HepG2 (cell line): ENCODE measurements around the gene GPR162. TPM values are rescaled to one million over a fixed set of nuclear protein-coding genes. Genes with fewer than 3 reads are reported as not detected.
A peak's percentile ranks its signal among the peaks of the same experiment; 100 is the strongest.

Experiments used
- ATF1 ChIP-seq: IDR thresholded peaks from 2 replicates; pipeline ENCODE4 v1.6.1; 2016; ENCODE audit warnings: mild to moderate bottlenecking, control low read depth
- BORCS8-MEF2B ChIP-seq: sonication (generic); formaldehyde crosslinking; IDR thresholded peaks from 2 replicates; pipeline ENCODE4 v1.8.0; 2022; ENCODE audit warnings: mild to moderate bottlenecking, missing genetic modification reagents
- FOXK1 ChIP-seq: sonication (generic); formaldehyde crosslinking; IDR thresholded peaks from 2 replicates; pipeline ENCODE4 v1.4.0; 2020; ENCODE audit warnings: low read depth, missing genetic modification reagents, borderline replicate concordance
- HNRNPUL1 ChIP-seq: fragments of 200-400 bp; formaldehyde crosslinking; IDR thresholded peaks from 2 replicates; pipeline ENCODE4 v1.6.1; 2017; ENCODE audit warnings: low read depth, mild to moderate bottlenecking, low read length, moderate library complexity
- MIXL1 ChIP-seq: IDR thresholded peaks from 2 replicates; pipeline ENCODE4 v1.6.1; 2016
- NCOA2 ChIP-seq: sonication (generic); formaldehyde crosslinking; IDR thresholded peaks from 2 replicates; pipeline ENCODE4 v1.8.0; 2022; ENCODE audit warnings: inconsistent platforms
- NFIC ChIP-seq: IDR thresholded peaks from 2 replicates; pipeline ENCODE4 v1.6.1; 2012; ENCODE audit warnings: mild to moderate bottlenecking, low read length, inconsistent platforms
- NR2C2 ChIP-seq: sonication (generic); formaldehyde crosslinking; IDR thresholded peaks from 2 replicates; pipeline ENCODE4 v1.4.0; 2020; ENCODE audit warnings: missing genetic modification reagents, mild to moderate bottlenecking, moderate library complexity, borderline replicate concordance
- PAX8 ChIP-seq: sonication (generic); formaldehyde crosslinking; IDR thresholded peaks from 2 replicates; pipeline ENCODE4 v1.8.0; 2022; ENCODE audit warnings: mild to moderate bottlenecking, missing genetic modification reagents, borderline replicate concordance
- RCOR2 ChIP-seq: IDR thresholded peaks from 2 replicates; pipeline ENCODE4 v1.6.1; 2016; ENCODE audit warnings: missing biosample characterization, missing genetic modification reagents
- RORA ChIP-seq: sonication (generic); formaldehyde crosslinking; IDR thresholded peaks from 2 replicates; pipeline ENCODE4 v1.5.0; 2020; ENCODE audit warnings: mild to moderate bottlenecking, missing genetic modification reagents, moderate library complexity
- SMARCE1 ChIP-seq: fragments of 450-650 bp; IDR thresholded peaks from 2 replicates; pipeline ENCODE4 v1.6.1; 2017; ENCODE audit warnings: borderline replicate concordance
- SNRNP70 ChIP-seq: fragments of 200-400 bp; formaldehyde crosslinking; IDR thresholded peaks from 2 replicates; pipeline ENCODE4 v1.6.1; 2017; ENCODE audit warnings: mild to moderate bottlenecking, low read depth, low read length, moderate library complexity
- SP1 ChIP-seq, 2 experiments: fragments of 450-650 bp in 1 of 2; sonication (generic) in 1 of 2; formaldehyde crosslinking in 1 of 2; IDR thresholded peaks; 2 replicates each; pipeline versions ENCODE4 v1.4.0 to v1.6.1; 2016 to 2020; ENCODE audit warnings: missing genetic modification reagents in 1 of 2
- SRY ChIP-seq: sonication (generic); formaldehyde crosslinking; IDR thresholded peaks from 2 replicates; pipeline ENCODE4 v1.8.0; 2022; ENCODE audit warnings: mild to moderate bottlenecking, missing genetic modification reagents
- WIZ ChIP-seq: sonication (generic); formaldehyde crosslinking; IDR thresholded peaks from 2 replicates; pipeline ENCODE4 v1.5.1; 2020; ENCODE audit warnings: mild to moderate bottlenecking, missing genetic modification reagents
- ZEB1 ChIP-seq: IDR thresholded peaks from 2 replicates; pipeline ENCODE4 v1.6.1; 2012; ENCODE audit warnings: mild to moderate bottlenecking, low read depth, inconsistent platforms; ENCODE audit not compliant: insufficient replicate concordance
- ZNF3 ChIP-seq: IDR thresholded peaks from 2 replicates; pipeline ENCODE4 v1.7.0; 2017; ENCODE audit warnings: inconsistent platforms
- ZNF460 ChIP-seq: sonication (generic); formaldehyde crosslinking; IDR thresholded peaks from 2 replicates; pipeline ENCODE4 v1.5.1; 2020; ENCODE audit warnings: missing genetic modification reagents, mild to moderate bottlenecking, borderline replicate concordance
- ZNF589 ChIP-seq: sonication (generic); formaldehyde crosslinking; conservative IDR thresholded peaks from 2 replicates; pipeline ENCODE4 v1.8.0; 2022; ENCODE audit warnings: mild to moderate bottlenecking, moderate library complexity, missing genetic modification reagents
- ZNF652 ChIP-seq: IDR thresholded peaks from 2 replicates; pipeline ENCODE4 v1.6.1; 2016; ENCODE audit warnings: low read depth, borderline replicate concordance
- polyA plus RNA-seq, 8 experiments: library from polyadenylated mRNA; depleted of rRNA in 3 of 8; stranded (reverse) in 7 of 8; unstranded in 1 of 8; fragments of >200 nt; fragmentation: Illumina TruSeq in 4 of 8; extraction: Trizol in 4 of 8; gene quantifications; 2 replicates each; pipeline versions ENCODE4 v1.2.1 to v1.2.3, GENCODE V29; 2011 to 2016; ENCODE audit warnings: low read depth in 4 of 8, missing spikeins in 1 of 8, mixed read lengths in 1 of 8; ENCODE audit not compliant: insufficient read depth in 1 of 8
- total RNA-seq, 5 experiments: library from RNA; depleted of rRNA; stranded (reverse); fragments of >200 nt; fragmentation: Illumina TruSeq; extraction: Trizol; gene quantifications; 2 replicates each; pipeline ENCODE4 v1.2.3, GENCODE V29; 2016; ENCODE audit warnings: low read depth in 1 of 5
- TF ChIP-seq, protein P1 (sequence below): sonication (generic); formaldehyde crosslinking; IDR thresholded peaks from 2 replicates; pipeline ENCODE4 v1.8.1; 2023; ENCODE audit warnings: mild to moderate bottlenecking, missing genetic modification reagents
- TF ChIP-seq, protein P2 (sequence below), 2 experiments: sonication (generic) in 1 of 2; formaldehyde crosslinking in 1 of 2; IDR thresholded peaks; 2 replicates each; pipeline versions ENCODE4 v1.5.1 to v1.6.1; 2011 to 2020; ENCODE audit warnings: borderline replicate concordance in 1 of 2, low read depth in 1 of 2, low read length in 1 of 2, mild to moderate bottlenecking in 1 of 2, missing genetic modification reagents in 1 of 2, moderate library complexity in 1 of 2
- TF ChIP-seq, protein P3 (sequence below): IDR thresholded peaks from 2 replicates; pipeline ENCODE4 v1.6.1; 2016; ENCODE audit warnings: low read depth, borderline replicate concordance
- TF ChIP-seq, protein P4 (sequence below): sonication (generic); formaldehyde crosslinking; IDR thresholded peaks from 2 replicates; pipeline ENCODE4 v1.5.1; 2020; ENCODE audit warnings: missing genetic modification reagents, mild to moderate bottlenecking, borderline replicate concordance
- TF ChIP-seq, protein P5 (sequence below): sonication (generic); formaldehyde crosslinking; IDR thresholded peaks from 2 replicates; pipeline ENCODE4 v1.4.0; 2020; ENCODE audit warnings: low read depth, mild to moderate bottlenecking, missing genetic modification reagents

The GPR162 gene
- total and polyA plus RNA-seq, 2 of the 13 experiments (the other 11 are each of a cell fraction or from before 2014, with no cell fraction given): 0.08 TPM; not detected in 1

DNA sequence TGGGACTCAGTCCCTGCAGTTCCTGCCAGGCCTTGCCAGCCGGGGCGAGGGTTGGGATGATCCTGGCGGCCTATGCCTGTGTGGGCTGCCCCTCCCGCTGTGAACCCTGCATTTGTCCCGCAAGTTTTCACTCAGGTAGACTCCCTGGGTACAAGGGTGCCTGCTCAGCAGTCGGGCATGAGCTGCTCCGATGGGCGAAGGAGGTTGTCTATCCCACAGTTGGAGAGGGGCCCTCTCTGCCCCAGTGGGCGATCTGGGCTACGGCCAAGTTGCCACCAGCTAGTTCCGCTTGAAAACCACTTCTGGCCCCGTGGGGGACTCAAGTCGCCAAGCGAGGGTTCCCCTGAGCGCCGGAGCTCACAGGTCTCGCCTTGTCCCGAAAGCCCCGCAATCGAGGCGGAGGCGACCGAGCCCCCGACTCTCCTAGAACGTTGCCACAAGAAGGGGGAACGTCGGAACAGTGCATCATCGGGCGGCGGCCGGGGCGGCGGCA is 45.3 kb downstream of the GPR162 start (continued):
- TF ChIP-seq, protein P1, sequence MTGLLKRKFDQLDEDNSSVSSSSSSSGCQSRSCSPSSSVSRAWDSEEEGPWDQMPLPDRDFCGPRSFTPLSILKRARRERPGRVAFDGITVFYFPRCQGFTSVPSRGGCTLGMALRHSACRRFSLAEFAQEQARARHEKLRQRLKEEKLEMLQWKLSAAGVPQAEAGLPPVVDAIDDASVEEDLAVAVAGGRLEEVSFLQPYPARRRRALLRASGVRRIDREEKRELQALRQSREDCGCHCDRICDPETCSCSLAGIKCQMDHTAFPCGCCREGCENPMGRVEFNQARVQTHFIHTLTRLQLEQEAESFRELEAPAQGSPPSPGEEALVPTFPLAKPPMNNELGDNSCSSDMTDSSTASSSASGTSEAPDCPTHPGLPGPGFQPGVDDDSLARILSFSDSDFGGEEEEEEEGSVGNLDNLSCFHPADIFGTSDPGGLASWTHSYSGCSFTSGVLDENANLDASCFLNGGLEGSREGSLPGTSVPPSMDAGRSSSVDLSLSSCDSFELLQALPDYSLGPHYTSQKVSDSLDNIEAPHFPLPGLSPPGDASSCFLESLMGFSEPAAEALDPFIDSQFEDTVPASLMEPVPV (CRISPR knock-in tag): peak; percentile 32; the same call in 1 of the 2 replicates
- TF ChIP-seq SRY (CRISPR knock-in tag): 0 out of 2 replicates have a peak, but pooled peaks have one; percentile 13
- TF ChIP-seq, protein P2, sequence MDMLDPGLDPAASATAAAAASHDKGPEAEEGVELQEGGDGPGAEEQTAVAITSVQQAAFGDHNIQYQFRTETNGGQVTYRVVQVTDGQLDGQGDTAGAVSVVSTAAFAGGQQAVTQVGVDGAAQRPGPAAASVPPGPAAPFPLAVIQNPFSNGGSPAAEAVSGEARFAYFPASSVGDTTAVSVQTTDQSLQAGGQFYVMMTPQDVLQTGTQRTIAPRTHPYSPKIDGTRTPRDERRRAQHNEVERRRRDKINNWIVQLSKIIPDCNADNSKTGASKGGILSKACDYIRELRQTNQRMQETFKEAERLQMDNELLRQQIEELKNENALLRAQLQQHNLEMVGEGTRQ (IDR thresholded peaks at IDR 0.05; ENCODE audit: low read depth, low read length): no peak
- TF ChIP-seq, protein P2 (CRISPR knock-in tag; IDR thresholded peaks at IDR 0.05; ENCODE audit: borderline replicate concordance): no peak
- TF ChIP-seq SNRNP70: no peak
- no peak for TF ChIP-seq HNRNPUL1
- TF ChIP-seq FOXK1 (CRISPR knock-in tag): no peak
- TF ChIP-seq MIXL1 (CRISPR knock-in tag): no peak
- TF ChIP-seq WIZ (CRISPR knock-in tag): 0 out of 2 replicates have a peak, but pooled peaks have one; percentile 13
- TF ChIP-seq BORCS8-MEF2B (CRISPR knock-in tag): no peak; the same call in 1 of the 2 replicates
- TF ChIP-seq RCOR2 (CRISPR knock-in tag): no peak
- TF ChIP-seq SMARCE1: no peak
- no peak for TF ChIP-seq NFIC
- no peak for TF ChIP-seq ZNF652 (CRISPR knock-in tag)
- TF ChIP-seq, protein P3, sequence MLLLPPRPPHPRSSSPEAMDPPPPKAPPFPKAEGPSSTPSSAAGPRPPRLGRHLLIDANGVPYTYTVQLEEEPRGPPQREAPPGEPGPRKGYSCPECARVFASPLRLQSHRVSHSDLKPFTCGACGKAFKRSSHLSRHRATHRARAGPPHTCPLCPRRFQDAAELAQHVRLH (CRISPR knock-in tag): no peak
- TF ChIP-seq ZNF589 (CRISPR knock-in tag): no peak
- TF ChIP-seq, protein P4, sequence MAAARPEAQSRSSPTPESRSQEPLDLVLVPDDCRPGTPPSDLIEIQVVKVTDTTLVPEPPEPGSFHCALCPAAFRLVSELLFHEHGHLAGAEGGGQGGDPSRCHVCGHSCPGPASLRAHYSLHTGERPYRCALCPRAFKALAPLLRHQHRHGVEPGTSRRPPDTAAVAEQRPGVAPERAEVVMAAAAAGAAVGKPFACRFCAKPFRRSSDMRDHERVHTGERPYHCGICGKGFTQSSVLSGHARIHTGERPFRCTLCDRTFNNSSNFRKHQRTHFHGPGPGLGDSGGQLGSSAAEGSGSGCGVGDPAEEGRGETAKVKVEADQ (CRISPR knock-in tag): 0 out of 2 replicates have a peak, but pooled peaks have one; percentile 5
- TF ChIP-seq NCOA2 (CRISPR knock-in tag): no peak
- no peak for TF ChIP-seq ATF1
- TF ChIP-seq ZEB1: no peak
- TF ChIP-seq RORA (CRISPR knock-in tag): no peak
- TF ChIP-seq, protein P5, sequence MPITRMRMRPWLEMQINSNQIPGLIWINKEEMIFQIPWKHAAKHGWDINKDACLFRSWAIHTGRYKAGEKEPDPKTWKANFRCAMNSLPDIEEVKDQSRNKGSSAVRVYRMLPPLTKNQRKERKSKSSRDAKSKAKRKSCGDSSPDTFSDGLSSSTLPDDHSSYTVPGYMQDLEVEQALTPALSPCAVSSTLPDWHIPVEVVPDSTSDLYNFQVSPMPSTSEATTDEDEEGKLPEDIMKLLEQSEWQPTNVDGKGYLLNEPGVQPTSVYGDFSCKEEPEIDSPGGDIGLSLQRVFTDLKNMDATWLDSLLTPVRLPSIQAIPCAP (CRISPR knock-in tag): no peak
- no peak for TF ChIP-seq NR2C2 (CRISPR knock-in tag)
- no peak for TF ChIP-seq ZNF460 (CRISPR knock-in tag)
- no peak for TF ChIP-seq PAX8 (CRISPR knock-in tag)
- no peak for TF ChIP-seq ZNF3 (CRISPR knock-in tag)
- no peak for TF ChIP-seq SP1 (IDR thresholded peaks at IDR 0.05)
- TF ChIP-seq SP1 (CRISPR knock-in tag; IDR thresholded peaks at IDR 0.05): no peak
